ENCODE results near the gene SMC4. TPM values are rescaled to one million over a fixed set of nuclear protein-coding genes. Genes with fewer than 3 reads are reported as not detected.

SMC4 gene
- total and polyA plus RNA-seq, 4 donors = 29.1 to 56.6 (median 44.2) TPM

DNA sequence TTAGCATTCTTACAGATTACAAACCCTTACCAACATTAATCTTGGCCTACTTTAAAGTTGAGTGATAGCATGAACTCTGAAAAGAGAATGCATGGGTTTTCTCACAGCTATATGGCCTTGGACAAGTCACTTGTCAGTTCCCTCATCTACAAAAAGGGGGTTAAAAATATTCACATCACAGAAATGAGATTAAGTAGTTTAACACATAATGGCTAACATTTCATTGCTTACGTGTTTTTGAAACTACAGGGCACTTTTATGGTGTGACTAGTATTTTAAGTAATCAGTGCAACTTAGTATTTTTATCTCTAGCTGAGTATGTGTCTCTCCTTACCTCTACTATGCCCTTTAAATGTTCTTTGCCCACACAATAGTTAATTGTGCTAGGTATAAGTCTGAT lies 36.3 kb downstream of the SMC4 start:
- H3K4me1 ChIP-seq (ENCODE audit: control insufficient read depth, insufficient read depth, low read length) = no peaks in the 10 kb centered on the region
- H3K9me3 ChIP-seq (ENCODE audit: control insufficient read depth, insufficient read depth, low read length) = no peaks in the 10 kb centered on the region
- no peaks in the 10 kb centered on the region for H3K27me3 ChIP-seq (ENCODE audit: control insufficient read depth, insufficient read depth, low read length)
- no peak overlapping the region for H3K4me3 ChIP-seq (ENCODE audit: low read depth, low read length)
- H3K36me3 ChIP-seq (ENCODE audit: control insufficient read depth, insufficient read depth, low read length) = peaks cover 9% of the 10 kb centered on the region
- DNase-seq (ENCODE audit: low read depth in 4 of 6, low spot score in 6 of 6) = no peak
- WGBS (ENCODE audit: insufficient coverage) = no CpG with 5 or more reads among the region's 1 CpG
- H3K27ac ChIP-seq (ENCODE audit: low read depth, low read length) = no peak overlapping the region

DNA sequence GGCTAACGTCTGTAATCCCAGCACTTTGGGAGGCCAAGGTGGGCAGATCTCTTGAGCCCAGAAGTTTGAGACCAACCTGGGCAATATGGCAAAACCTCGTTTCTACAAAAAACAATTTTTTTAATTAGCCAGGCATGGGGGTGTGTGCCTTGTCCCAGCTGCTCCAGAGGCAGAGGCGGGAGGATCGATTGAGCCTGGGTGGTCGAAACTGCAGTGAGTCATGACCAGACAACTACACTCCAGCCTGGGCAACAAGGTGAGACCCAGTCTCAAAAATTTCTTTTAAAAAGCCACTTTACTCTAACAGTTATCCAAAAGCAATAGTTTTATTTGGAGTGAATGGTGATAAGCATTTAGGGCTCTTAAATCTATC lies 37.6 kb downstream of the SMC4 start:
- H3K4me3 ChIP-seq (ENCODE audit: low read depth, low read length) = no peak overlapping the region
- peaks cover 4% of the 10 kb centered on the region for H3K36me3 ChIP-seq (ENCODE audit: control insufficient read depth, insufficient read depth, low read length)
- H3K4me1 ChIP-seq (ENCODE audit: control insufficient read depth, insufficient read depth, low read length) = no peaks in the 10 kb centered on the region
- no peak overlapping the region for H3K27ac ChIP-seq (ENCODE audit: low read depth, low read length)
- H3K9me3 ChIP-seq (ENCODE audit: control insufficient read depth, insufficient read depth, low read length) = no peaks in the 10 kb centered on the region
- 89% methylated on average over 3 of the region's 5 CpGs for WGBS (ENCODE audit: insufficient coverage)
- H3K27me3 ChIP-seq (ENCODE audit: control insufficient read depth, insufficient read depth, low read length) = no peaks in the 10 kb centered on the region
- no peak for DNase-seq (ENCODE audit: low read depth in 4 of 6, low spot score in 6 of 6)

DNA sequence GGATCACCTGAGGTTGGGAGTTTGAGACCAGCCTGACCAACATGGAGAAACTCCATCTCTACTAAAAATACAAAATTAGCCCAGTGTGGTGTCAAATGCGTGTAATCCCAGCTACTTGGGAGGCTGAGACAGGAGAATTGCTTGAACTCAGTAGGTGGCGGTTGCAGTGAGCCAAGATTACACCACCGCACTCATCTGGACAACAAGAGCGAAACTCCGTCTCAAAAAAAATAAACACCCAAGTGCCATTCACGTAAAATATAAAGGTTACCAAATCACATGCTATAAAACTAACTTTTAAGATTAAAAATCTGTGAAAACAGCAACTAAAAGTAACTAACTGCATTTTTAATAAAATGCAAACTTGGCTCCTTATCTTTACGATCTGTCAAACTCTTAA lies 41.2 kb downstream of the SMC4 start:
- H3K27ac ChIP-seq (ENCODE audit: low read depth, low read length) = no peak overlapping the region
- no peaks in the 10 kb centered on the region for H3K9me3 ChIP-seq (ENCODE audit: control insufficient read depth, insufficient read depth, low read length)
- DNase-seq (ENCODE audit: low read depth in 4 of 6, low spot score in 6 of 6) = no peak
- H3K36me3 ChIP-seq (ENCODE audit: control insufficient read depth, insufficient read depth, low read length) = no peaks in the 10 kb centered on the region
- H3K4me3 ChIP-seq (ENCODE audit: low read depth, low read length) = no peak overlapping the region
- H3K4me1 ChIP-seq (ENCODE audit: control insufficient read depth, insufficient read depth, low read length) = no peaks in the 10 kb centered on the region
- no peaks in the 10 kb centered on the region for H3K27me3 ChIP-seq (ENCODE audit: control insufficient read depth, insufficient read depth, low read length)
- 95% methylated on average over 3 of the region's 7 CpGs for WGBS (ENCODE audit: insufficient coverage)

DNA sequence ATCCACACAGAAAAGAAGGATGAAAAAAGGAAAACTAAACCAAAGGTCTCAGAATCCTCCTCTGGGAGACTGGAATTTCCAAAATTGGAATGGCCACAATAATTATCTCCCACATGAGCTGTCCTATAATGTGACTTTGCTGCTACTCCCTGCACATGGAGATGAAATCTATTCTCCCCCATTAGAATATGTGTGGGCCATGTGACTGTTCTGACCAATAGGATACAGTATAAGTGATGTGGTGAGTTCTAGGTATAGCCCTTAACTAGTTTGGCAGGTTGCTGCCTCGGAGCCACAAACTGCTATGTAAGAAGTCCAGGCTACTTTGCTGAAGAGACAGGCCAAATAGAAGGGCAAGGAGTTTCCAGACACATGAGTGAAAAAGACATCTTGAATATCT lies 45.0 kb downstream of the SMC4 start:
- no peak overlapping the region for H3K4me3 ChIP-seq (ENCODE audit: low read depth, low read length)
- H3K4me1 ChIP-seq (ENCODE audit: control insufficient read depth, insufficient read depth, low read length) = peaks cover 4% of the 10 kb centered on the region
- no peak for DNase-seq (ENCODE audit: low read depth in 4 of 6, low spot score in 6 of 6)
- 100% methylated on average over 1 of the region's 1 CpG for WGBS (ENCODE audit: insufficient coverage)
- H3K27me3 ChIP-seq (ENCODE audit: control insufficient read depth, insufficient read depth, low read length) = no peaks in the 10 kb centered on the region
- no peak overlapping the region for H3K27ac ChIP-seq (ENCODE audit: low read depth, low read length)
- no peaks in the 10 kb centered on the region for H3K9me3 ChIP-seq (ENCODE audit: control insufficient read depth, insufficient read depth, low read length)
- H3K36me3 ChIP-seq (ENCODE audit: control insufficient read depth, insufficient read depth, low read length) = no peaks in the 10 kb centered on the region

DNA sequence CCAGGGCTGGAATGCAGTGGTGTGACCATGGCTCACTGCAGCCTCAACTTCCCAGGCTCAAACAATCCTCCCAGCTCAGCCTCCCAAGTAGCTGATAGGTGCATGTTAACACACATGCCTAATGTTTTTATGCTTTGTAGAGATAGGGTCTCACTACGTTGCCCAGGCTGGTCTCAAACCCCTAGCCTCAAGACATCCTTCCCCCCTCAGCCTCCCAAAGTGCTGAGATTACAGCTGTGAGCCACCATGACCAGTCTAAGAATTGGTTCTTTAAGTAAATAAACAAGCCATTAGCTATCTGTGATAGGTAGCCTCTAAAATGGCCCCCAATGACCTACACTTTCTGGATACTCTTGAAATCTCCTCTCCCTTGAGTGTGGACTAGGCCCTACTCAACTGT lies 46.4 kb downstream of the SMC4 start:
- Histone ChIP-seq H3K36me3 (ENCODE audit: control insufficient read depth, insufficient read depth, low read length) (no peaks in the 10 kb centered on the region), H3K4me3 (ENCODE audit: low read depth, low read length) (no peak overlapping the region), H3K27ac (ENCODE audit: low read depth, low read length) (no peak overlapping the region), H3K27me3 (ENCODE audit: control insufficient read depth, insufficient read depth, low read length) (peaks cover 11% of the 10 kb centered on the region), H3K4me1 (ENCODE audit: control insufficient read depth, insufficient read depth, low read length) (peaks cover 14% of the 10 kb centered on the region), H3K9me3 (ENCODE audit: control insufficient read depth, insufficient read depth, low read length) (peaks cover 1% of the 10 kb centered on the region)
- DNase-seq (ENCODE audit: low read depth in 4 of 6, low spot score in 6 of 6) = no peak
- no CpG with 5 or more reads among the region's 1 CpG for WGBS (ENCODE audit: insufficient coverage)

DNA sequence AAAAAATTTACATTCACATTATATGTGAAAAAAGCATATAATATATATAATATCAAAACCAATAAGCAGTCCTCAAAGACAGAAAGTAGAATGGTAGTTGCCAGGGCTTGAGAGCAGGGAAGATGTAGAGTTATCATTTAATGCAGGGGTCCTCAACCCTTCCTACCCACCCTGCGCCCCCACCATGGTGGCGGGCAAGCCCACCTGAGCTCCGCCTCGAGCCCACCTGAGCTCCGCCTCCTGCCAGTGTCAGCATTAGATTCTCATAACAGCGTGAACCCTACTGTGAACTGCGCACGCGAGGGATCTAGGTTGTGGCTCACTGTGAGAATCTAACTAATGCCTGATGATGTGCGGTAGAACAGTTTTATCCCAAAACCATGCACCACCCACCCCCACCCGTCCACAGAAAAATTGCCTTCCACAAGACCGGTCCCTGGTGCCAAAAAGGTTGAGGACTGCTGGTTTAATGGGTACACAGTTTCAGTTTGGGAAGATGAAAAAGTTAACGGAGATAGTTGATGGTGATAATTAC lies 47.1 kb downstream of the SMC4 start:
- H3K9me3 ChIP-seq (ENCODE audit: control insufficient read depth, insufficient read depth, low read length) = peaks cover 1% of the 10 kb centered on the region
- peaks cover 14% of the 10 kb centered on the region for H3K4me1 ChIP-seq (ENCODE audit: control insufficient read depth, insufficient read depth, low read length)
- peaks cover 11% of the 10 kb centered on the region for H3K27me3 ChIP-seq (ENCODE audit: control insufficient read depth, insufficient read depth, low read length)
- DNase-seq (ENCODE audit: low read depth in 4 of 6, low spot score in 6 of 6) = no peak
- H3K4me3 ChIP-seq (ENCODE audit: low read depth, low read length) = no peak overlapping the region
- H3K36me3 ChIP-seq (ENCODE audit: control insufficient read depth, insufficient read depth, low read length) = no peaks in the 10 kb centered on the region
- H3K27ac ChIP-seq (ENCODE audit: low read depth, low read length) = no peak overlapping the region
- 96% methylated on average over 9 of the region's 13 CpGs for WGBS (ENCODE audit: insufficient coverage)

- Histone ChIP-seq H3K27me3 (ENCODE audit: control insufficient read depth, insufficient read depth, low read length) (peaks cover 11% of the 10 kb centered on the region), H3K36me3 (ENCODE audit: control insufficient read depth, insufficient read depth, low read length) (no peaks in the 10 kb centered on the region), H3K4me3 (ENCODE audit: low read depth, low read length) (no peak overlapping the region), H3K4me1 (ENCODE audit: control insufficient read depth, insufficient read depth, low read length) (peaks cover 14% of the 10 kb centered on the region), H3K27ac (ENCODE audit: low read depth, low read length) (no peak overlapping the region), H3K9me3 (ENCODE audit: control insufficient read depth, insufficient read depth, low read length) (peaks cover 1% of the 10 kb centered on the region)
- no CpG with 5 or more reads among the region's 3 CpGs for WGBS (ENCODE audit: insufficient coverage)
- DNase-seq (ENCODE audit: low read depth in 4 of 6, low spot score in 6 of 6) = no peak
These were observed 48.1 kb downstream of the SMC4 start for GRCh38 chr3:160447544-160447943.

DNA sequence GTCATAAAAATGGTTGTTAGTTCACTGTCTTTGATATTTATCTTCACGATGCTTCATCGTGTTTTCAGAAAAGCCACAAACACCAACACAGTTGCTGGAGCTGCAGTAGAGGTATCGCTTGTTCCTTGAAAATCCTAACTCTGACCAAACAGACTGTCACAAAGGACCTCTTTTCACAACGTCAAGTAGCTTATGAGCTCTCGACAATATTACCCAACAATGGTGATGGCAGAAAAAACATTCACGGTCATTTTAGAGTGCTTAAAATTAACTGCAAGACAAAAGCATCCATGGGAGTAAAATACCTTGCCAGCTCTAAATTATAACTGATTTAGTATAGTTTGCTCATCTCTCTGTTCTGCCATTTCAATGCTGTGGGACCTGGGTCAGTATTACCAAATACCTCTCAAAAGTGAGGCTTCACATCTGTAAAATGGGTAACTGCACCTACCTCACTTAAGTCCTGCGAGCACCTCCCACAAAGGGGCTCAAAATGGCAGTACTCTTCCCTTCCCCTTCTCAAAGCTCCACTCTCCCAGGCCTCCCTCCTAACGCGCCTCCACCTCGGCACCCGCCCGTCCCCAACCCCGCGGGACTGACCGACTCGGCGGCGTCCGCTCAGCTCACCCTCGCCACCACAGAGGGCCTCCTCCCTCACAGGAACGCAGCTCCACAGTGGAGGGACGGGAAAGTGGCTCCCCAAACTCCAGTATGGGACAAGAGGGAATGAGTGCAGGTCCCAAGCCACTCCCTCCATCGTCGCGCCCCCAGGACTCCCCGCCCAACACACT lies 49.6 kb downstream of the SMC4 start:
- Histone ChIP-seq H3K4me3 (ENCODE audit: low read depth, low read length) (peak overlapping the region; percentile 81), H3K36me3 (ENCODE audit: control insufficient read depth, insufficient read depth, low read length) (no peaks in the 10 kb centered on the region), H3K27me3 (ENCODE audit: control insufficient read depth, insufficient read depth, low read length) (peaks cover 11% of the 10 kb centered on the region), H3K27ac (ENCODE audit: low read depth, low read length) (peak overlapping the region; percentile 91), H3K4me1 (ENCODE audit: control insufficient read depth, insufficient read depth, low read length) (peaks cover 14% of the 10 kb centered on the region), H3K9me3 (ENCODE audit: control insufficient read depth, insufficient read depth, low read length) (peaks cover 1% of the 10 kb centered on the region)
- peak in 3 of 6 donors; percentile 13 to 39 (median 33) for DNase-seq (ENCODE audit: low read depth in 4 of 6, low spot score in 6 of 6)
- WGBS (ENCODE audit: insufficient coverage) = 1% methylated on average over 7 of the region's 26 CpGs

DNA sequence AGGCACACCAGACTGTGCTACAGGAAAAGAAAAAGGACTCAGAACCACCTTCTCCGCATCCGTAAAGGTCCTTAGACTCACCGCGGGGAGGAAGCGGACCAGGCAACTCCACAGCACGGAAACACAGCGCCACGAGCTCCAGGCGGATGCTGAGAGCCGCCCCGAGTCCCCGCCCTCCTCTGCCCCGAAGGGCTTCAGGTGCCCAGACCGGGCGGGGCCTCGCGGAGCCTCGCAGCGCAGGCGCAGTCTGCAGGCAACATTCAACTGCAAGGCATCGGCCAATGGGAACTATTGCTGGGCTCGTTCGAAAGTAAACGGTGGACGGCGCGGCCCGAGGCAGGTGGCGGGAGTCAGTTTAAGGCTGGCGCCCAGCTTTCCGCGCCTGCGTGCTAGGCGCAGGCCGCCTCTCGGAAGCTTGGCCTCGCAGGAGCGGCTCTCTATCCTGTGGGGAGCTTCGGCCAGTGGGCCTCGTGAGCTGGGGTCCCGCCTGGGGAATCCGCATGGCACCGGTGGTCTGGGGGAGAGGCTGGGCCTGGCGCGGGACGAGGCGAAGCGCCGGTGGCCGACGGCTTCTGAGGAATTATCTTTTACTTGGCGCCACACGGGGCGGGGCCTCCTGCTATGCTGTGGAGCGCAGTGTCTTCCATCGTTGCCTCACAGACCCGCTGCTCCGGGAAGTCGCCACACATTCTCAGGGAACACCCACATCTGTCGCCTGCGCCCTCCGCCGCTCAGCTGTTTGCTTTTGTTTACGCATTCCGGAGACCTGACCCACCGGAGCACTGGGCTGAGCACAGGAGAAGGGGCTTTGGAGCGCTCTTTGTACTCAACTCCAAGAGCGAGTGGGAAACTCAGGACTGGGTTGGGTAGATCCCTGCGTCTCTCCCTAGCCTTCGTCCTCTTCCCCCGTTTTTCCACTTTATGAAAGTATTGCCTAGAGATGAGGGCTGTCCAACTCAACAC lies 50.5 kb downstream of the SMC4 start, which contains the start of gene TRIM59:
Gene TRIM59 (minus strand): TSS at position 151 of the 963 bp plus-strand sequence. CDS start 10,603 bp downstream, outside the sequence.
- DNase-seq (ENCODE audit: low read depth in 4 of 6, low spot score in 6 of 6) = peak; percentile 54 to 95 (median 62)
- Histone ChIP-seq H3K4me1 (ENCODE audit: control insufficient read depth, insufficient read depth, low read length) (peaks cover 14% of the 10 kb centered on the region), H3K9me3 (ENCODE audit: control insufficient read depth, insufficient read depth, low read length) (peaks cover 1% of the 10 kb centered on the region), H3K4me3 (ENCODE audit: low read depth, low read length) (peak within 1 kb of the TSS; percentile 81), H3K27me3 (ENCODE audit: control insufficient read depth, insufficient read depth, low read length) (peaks cover 11% of the 10 kb centered on the region), H3K27ac (ENCODE audit: low read depth, low read length) (peak within 1 kb of the TSS; percentile 91), H3K36me3 (ENCODE audit: control insufficient read depth, insufficient read depth, low read length) (no peaks in the 10 kb centered on the region)
- WGBS (ENCODE audit: insufficient coverage) = under 1% methylated on average over 66 of the region's 71 CpGs
